Measurements from ENCODE around the gene MNT. TPM values are rescaled to one million over a fixed set of nuclear protein-coding genes. Genes with fewer than 3 reads are reported as not detected.

The MNT gene
- polyA plus RNA-seq, 3 donors: 0.28 to 42.4 (median 1.3) TPM

GRCh38 chr17:2369551-2370210, 31.2 kb downstream of the MNT start:
- Histone ChIP-seq H3K4me3 (replicated peaks in 1 of 3; ENCODE audit: low read depth in 2 of 3, low read length in 3 of 3) (no peak overlapping the region), H3K4me1 (ENCODE audit: control insufficient read depth in 1 of 2, insufficient read depth in 2 of 2, low read length in 2 of 2) (no peaks in the 10 kb centered on the region), H3K27me3 (ENCODE audit: control insufficient read depth in 2 of 2, insufficient read depth in 2 of 2, low read length in 2 of 2) (no peaks in the 10 kb centered on the region), H3K36me3 (replicated peaks in 1 of 2; ENCODE audit: control insufficient read depth in 1 of 2, insufficient read depth in 2 of 2, low read length in 2 of 2) (peaks cover 24 to 27% of the 10 kb centered on the region in 2 donors), H3K9me3 (replicated peaks in 1 of 2; ENCODE audit: control insufficient read depth in 1 of 2, insufficient read depth in 1 of 2, low read length in 2 of 2) (no peaks in the 10 kb centered on the region), H3K27ac (ENCODE audit: low read depth in 1 of 2, low read length in 2 of 2) (no peak overlapping the region), H3K79me2 (ENCODE audit: insufficient read depth, low read length) (no peaks in the 10 kb centered on the region), H3K9ac (ENCODE audit: insufficient read depth, low read length, poor library complexity, severe bottlenecking) (no peak overlapping the region), H4K20me1 (ENCODE audit: insufficient read depth, low read length) (no peaks in the 10 kb centered on the region), H3K4me2 (replicated peaks; ENCODE audit: extremely low read depth, low read length, poor library complexity, severe bottlenecking) (no peak overlapping the region), H2AFZ (ENCODE audit: insufficient read depth, low read depth, low read length, poor library complexity, severe bottlenecking) (no peak overlapping the region)
- peaks cover 0 to 2% (median 0%) of the 10 kb centered on the region in 3 donors for H3K27me3 Mint-ChIP-seq (ENCODE audit: low read depth in 3 of 3)
- no peak overlapping the region for H3K4me3 Mint-ChIP-seq
- WGBS (ENCODE audit: insufficient coverage): 80% methylated on average over 18 of the region's 20 CpGs
- no peaks in the 10 kb centered on the region for H3K9me3 Mint-ChIP-seq
- intact Hi-C loops (cut with micrococcal nuclease): no loop called here
- no peak overlapping the region for H3K27ac Mint-ChIP-seq
- peaks cover 12% of the 10 kb centered on the region for H3K4me1 Mint-ChIP-seq
- no peak for TF ChIP-seq CTCF (IDR thresholded peaks at IDR 0.05)
- no peak for DNase-seq
- H3K36me3 Mint-ChIP-seq: peaks cover 25 to 42% of the 10 kb centered on the region in 2 donors

- Mint-ChIP-seq H3K4me1 (peaks cover 12% of the 10 kb centered on the region), H3K4me3 (no peak overlapping the region), H3K36me3 (peaks cover 31 to 48% of the 10 kb centered on the region in 2 donors), H3K27ac (peak overlapping the region in 2 of 7 donors; percentile 38 to 68), H3K27me3 (ENCODE audit: low read depth in 3 of 3) (peaks cover 0 to 2% (median 0%) of the 10 kb centered on the region in 3 donors), H3K9me3 (no peaks in the 10 kb centered on the region)
- Histone ChIP-seq H4K20me1 (ENCODE audit: insufficient read depth, low read length) (no peaks in the 10 kb centered on the region), H3K27me3 (ENCODE audit: control insufficient read depth in 2 of 2, insufficient read depth in 2 of 2, low read length in 2 of 2) (no peaks in the 10 kb centered on the region), H3K79me2 (ENCODE audit: insufficient read depth, low read length) (no peaks in the 10 kb centered on the region), H3K9ac (ENCODE audit: insufficient read depth, low read length, poor library complexity, severe bottlenecking) (no peak overlapping the region), H2AFZ (ENCODE audit: insufficient read depth, low read depth, low read length, poor library complexity, severe bottlenecking) (no peak overlapping the region), H3K27ac (ENCODE audit: low read depth in 1 of 2, low read length in 2 of 2) (no peak overlapping the region), H3K36me3 (replicated peaks in 1 of 2; ENCODE audit: control insufficient read depth in 1 of 2, insufficient read depth in 2 of 2, low read length in 2 of 2) (peaks cover 27 to 29% of the 10 kb centered on the region in 2 donors), H3K4me2 (replicated peaks; ENCODE audit: extremely low read depth, low read length, poor library complexity, severe bottlenecking) (no peak overlapping the region), H3K4me3 (replicated peaks in 1 of 3; ENCODE audit: low read depth in 2 of 3, low read length in 3 of 3) (no peak overlapping the region), H3K4me1 (ENCODE audit: control insufficient read depth in 1 of 2, insufficient read depth in 2 of 2, low read length in 2 of 2) (no peaks in the 10 kb centered on the region), H3K9me3 (replicated peaks in 1 of 2; ENCODE audit: control insufficient read depth in 1 of 2, insufficient read depth in 1 of 2, low read length in 2 of 2) (no peaks in the 10 kb centered on the region)
- WGBS (ENCODE audit: insufficient coverage): 75% methylated on average over 2 of the region's 5 CpGs
- DNase-seq: no peak
- intact Hi-C loops (cut with micrococcal nuclease): no loop called here
- no peak for TF ChIP-seq CTCF (IDR thresholded peaks at IDR 0.05)
Observed at GRCh38 chr17:2369039-2369438, 31.8 kb downstream of the MNT start.

Measured in CD14-positive monocyte (primary cell).